NCI-H510A treated with DMSO at 0.1 percent for 48 hours (cell line): ENCODE data around the gene SNAPC2.

Experiments used
- DNase-seq: peaks from one replicate; lab custom pipeline; 2025; lab: John Stamatoyannopoulos, UW

The SNAPC2 gene, protein sequence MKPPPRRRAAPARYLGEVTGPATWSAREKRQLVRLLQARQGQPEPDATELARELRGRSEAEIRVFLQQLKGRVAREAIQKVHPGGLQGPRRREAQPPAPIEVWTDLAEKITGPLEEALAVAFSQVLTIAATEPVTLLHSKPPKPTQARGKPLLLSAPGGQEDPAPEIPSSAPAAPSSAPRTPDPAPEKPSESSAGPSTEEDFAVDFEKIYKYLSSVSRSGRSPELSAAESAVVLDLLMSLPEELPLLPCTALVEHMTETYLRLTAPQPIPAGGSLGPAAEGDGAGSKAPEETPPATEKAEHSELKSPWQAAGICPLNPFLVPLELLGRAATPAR

DNA sequence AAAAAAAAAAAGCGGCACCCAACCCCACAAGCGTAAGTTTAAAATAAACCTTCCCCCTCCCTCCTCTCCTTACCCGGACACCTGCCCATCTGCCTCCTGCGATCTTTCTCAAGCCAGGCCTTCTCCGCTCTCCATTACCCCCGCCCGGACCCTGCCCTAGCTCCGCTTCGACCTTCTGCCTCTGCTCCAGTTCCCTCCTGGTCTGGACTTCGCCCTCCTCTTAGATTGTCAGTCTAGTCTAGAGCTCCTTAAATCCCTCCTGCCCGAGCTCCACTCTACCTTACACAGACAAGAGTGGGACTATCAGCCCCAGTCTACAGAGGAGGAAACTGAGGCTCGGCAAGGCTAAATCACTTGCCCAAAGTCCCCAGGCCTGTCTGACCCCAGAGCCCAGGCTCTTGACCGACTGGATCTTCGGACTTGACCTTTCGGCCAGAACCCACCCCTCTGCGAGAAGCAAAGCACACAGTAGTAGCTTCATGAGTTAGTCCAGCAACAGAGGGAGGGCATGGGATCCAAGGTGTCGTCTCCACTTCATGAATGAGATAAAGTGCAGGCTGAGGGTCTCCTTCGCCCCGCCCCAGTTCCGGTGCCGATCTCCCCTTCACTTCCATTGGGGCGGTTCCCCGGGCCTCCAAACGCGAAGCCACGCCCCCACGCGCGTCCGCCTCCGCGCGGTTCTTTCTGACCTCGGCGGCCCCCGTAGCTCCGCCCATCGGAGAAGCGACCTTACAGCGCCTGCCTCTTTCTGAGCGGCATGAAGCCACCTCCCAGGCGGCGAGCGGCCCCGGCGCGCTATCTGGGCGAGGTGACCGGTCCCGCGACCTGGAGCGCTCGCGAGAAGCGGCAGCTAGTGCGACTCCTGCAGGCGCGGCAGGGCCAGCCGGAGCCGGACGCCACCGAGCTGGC lies at the start of gene SNAPC2:
Gene SNAPC2, plus strand, starts transcription at position 729 of the 909 bp plus-strand sequence. Its CDS starts 29 bp downstream, at position 758.
- DNase-seq, result peak; percentile 86

DNA sequence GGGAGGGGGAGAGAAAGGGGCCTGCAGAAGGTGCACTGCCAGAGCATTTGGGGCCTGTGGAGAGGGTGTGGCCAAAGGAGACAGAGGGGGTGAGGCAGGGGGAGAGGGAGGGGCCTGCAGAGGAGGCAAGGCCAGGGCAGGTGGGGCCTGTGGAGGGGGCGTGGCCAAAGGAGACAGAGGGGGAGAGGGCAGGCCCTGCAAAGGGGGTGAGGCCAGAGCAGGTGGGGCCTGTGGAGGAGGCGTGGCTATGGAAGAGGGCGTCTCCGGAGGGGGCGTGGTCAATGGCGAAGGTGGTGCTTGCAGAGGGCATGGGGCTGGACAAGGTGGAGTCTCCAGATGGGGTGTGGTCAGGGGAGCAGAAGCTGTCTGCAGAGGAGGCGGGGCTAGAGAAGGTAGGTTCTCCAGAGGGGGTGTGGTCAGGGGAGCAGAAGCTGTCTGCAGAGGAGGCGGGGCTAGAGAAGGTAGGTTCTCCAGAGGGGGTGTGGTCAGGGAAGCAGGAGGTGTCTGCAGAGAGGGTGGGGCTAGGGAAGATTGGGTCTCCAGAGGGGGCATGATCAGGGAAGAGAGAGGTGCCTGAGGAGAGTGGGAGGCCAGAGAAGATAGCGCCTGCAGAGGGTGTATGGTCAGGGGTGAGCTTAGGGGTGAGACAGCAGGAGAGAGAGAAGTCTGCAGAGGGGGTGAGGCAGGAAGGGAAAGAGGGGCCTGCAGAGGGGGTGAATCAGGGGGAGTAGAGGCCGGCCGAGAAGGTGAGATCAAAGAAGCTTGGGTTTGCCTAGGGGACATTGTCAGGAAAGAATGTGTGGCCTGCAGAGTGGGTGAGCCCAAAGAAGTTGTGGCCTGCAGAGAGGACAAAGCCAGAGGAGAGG lies 49.3 kb upstream of the SNAPC2 start:
- no peak for DNase-seq

DNA sequence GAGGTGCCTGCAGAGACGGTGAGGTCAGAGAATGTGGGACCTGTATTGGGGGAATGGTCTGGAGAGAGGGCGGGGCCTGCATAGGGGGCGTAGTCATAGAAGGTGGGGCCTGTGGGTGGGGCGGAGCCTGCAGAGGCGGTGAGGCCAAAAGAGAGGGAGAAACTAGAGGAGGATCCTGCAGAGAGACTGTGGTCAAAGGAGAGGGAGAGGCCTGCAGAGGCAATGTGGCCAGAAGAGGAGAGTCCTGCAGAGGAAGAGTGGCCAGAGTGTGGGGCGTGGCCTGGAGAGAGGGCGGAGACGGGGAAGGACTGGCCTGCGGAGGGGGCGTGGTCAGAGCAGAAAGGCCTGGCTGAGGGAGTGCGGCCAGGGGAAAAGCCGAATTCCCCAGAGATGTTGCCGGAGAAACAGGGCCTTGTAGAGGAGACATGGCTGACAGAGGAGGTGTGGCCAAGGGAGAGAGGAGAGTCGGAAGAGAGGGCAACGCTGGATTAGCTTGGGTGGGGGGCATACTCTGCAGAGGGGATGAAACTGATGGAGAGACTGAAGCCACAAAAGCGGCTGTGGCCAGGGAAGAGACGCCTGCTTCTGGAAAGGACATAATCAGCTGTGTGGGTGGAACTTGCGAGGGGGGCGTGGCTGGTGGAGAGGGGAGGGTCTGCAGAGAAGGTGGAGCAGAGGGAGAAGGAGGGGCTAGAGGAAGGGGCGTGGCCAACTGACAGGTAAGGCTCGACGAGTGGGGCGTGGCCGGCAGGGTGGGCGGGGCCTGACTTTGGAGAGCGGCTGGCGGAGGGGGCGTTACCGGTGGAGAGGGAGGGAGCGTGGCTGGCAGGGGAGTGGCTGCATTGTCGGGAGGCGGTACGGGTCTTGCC lies 48.5 kb upstream of the SNAPC2 start:
- DNase-seq, result no peak

DNA sequence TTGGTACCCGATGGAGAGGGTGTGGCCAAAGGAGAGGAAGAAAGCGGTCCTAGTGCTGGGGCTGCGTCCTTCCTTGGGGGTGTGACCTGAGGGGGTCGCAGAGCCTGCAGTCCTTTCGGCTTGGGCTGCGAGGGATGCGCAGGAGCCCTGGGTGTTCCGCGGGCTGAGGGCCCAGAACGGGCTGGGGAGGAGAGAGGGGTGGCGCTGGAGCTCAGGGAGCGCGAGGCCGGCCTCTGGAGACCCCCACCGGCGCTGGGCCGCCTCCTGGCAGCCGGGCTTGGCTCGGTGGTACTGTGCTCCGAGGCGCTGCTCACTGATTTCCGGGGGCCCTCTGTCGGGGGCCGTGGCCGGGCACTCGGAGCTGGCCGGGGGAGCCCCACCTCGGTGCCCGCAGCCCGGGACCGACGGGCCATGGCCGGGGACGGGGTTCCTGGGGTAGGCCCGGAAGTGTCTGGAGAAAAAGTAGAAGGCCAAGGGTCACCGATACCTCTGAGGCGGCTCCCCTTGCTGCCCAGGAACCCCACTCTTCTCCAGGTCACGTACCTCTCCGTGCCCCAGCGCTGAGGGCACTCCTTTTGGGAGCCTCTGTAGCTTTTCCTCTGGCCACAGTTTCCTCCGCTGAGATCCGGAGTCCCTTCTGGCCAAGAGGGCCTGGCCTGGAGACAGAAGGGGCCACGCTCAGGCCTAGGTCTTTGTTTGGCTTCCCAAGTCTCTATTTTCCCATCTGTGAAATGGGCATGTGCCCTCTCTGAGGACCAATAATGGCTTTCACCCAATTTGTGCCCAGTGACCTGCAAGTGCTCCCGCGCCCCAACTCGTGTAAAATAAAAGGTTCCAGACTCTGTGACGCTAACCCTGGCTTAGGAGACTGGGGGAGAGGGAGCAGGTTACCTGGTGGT lies 47.6 kb upstream of the SNAPC2 start:
- no peak for DNase-seq

DNA sequence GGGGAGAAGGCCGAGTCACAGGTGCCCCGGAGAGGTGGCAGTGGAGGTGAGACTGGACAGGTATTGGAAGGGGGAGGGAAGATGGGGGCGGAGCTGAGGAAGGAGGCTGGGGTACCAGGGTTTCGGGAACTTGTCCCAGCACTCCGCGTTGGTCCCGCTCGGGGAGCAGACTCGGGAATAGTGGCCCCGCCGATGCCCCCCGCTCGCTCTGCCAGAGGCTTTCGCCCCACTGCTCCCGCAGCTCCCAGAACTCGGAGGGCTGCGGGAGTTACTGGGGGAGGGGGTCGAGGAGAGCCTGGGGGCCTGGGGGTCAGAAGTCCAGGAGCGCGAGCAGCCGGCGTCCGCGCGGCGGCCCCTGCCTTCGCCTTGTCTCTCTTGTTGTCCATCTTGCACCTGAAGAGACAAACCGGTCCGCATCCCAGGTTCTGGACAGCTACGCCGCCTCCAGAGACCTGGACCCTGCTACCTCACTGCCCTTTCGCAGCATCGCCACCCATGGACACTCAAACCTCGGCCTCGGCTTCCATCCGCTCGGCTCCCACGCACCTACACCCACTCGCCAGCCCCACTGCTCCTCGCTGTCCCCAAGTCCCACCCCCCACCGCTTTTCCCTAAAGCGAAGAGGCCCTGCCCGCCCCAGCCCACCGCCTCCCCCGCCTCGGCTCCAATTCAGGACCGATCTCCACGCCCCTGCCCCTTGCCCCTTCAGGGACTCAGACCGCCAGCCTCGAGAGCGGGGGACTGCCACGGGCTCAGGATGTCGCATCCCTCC lies 46.6 kb upstream of the SNAPC2 start:
- DNase-seq, result no peak

DNA sequence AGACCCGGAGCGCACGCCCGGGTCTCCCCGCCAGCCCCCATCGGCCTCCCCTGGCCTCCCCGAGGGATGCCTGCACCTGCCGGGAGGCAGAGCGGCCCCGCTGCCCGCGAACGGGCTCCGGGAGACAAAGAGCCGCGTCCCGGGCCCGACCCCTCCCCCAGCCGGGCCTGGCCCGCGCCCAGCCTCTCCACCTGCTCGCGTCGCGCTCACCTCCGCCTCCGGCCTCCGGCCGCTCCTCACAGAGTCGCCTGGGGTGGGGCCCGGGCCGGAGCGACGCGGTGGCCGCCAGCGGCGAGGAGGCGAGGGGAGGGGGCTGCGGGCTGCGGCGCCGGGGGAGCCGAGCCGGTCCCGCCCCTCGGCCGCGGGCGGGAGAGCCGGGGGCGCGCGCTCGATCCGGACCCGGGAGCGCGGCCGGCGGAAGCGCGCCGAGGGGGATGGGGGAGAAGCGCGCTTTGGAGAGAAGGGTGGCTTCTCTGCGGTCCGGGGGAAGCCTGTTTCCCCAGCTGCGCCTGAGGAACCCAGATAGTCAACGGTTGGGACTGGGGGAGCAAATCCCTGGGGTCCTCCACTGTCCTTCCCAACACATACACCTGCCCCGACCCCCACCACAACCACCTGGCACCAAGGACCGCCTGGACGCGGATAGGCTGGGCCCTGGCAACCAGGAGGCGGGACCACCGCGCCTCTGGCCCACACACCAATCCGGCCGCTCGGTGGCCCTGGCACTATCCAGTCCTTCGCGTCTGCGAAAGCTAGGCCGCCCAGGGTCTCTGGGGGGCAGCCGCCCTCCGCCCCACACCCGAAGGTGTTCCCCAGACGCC lies 45.9 kb upstream of the SNAPC2 start, which contains the start of gene PRR36:
Gene PRR36, minus strand, starts transcription at position 315 of the 821 bp plus-strand sequence. CDS start 701 bp downstream, outside the sequence.
- DNase-seq, result peak; percentile 90

DNA sequence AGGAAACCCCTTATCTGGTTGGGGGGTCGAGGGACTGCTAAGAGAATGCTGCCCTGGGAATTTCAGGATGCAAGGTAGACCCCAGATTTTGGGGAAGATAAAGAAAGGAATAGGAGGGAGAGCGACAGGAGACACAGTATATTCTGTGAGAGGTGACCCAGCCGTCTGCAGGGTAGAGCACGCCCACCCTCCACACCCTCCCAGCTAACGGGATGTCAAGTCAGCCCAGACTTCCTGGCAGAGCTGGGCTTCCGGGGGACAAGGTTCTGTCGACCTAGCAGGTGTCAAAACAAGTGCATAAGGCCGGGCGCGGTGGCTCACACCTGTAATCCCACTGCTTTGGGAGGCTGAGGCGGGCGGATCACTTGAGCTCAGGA lies 45.3 kb upstream of the SNAPC2 start:
- no peak for DNase-seq

DNA sequence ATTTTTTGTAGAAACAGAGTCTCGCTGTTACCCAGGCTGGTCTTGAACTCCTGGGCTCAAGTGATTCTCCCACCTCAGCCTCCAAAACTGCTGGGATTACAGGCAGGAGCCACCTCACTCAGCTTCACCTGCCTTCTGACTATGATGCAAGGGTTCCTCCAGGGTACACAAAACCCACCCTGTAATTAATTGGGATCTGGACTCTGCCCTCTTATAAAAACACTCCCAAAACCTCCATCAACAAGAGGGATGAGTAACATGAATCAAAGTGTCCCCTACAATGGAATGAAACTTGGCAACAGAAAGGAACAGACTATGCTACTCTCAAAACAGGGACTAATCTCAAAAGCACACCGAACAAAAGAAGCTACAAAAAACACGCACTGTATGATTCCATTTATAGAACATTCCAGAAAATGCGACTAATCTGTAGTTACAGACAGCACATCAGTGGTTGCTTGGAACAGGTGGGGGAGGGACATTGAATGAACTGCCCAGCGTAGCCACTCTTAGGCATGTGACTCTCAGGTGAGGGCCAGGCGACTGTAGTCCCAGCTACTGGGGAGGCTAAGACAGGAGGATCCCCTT lies 42.8 kb upstream of the SNAPC2 start:
- DNase-seq, result no peak

DNA sequence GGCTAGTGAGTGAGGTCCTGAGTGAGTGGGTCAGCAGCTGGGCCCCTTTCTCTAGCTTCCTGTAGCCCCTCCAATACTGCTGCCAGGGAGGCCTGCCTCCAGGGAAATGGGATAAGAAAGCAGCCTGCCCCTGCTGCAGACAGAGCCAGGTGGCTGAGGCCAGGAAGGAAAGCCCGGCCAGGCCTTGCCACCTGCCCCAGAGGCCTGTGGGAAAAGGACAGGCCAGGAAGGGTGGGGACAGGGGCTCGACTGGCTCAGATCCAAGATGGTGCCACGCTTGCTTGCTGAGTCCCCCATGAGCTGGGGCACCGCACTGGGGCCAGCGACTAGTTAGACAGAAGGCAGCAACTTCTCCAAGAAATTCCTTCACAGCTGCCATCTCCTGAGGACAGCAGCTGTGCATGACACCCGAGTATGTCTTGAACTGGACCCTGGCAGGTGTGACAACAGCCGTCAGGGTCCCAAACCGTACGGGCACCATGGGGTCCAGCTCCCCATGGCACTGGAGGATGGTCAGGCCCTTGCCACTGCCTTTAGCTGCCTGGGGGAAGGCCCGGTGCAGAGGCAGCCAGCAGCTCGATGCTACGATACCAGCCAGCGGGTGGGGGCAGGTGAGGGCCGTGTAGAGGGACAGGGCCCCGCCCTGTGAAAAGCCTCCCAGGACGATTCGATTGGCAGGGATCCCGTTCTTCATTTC lies 40.9 kb upstream of the SNAPC2 start:
- no peak for DNase-seq

DNA sequence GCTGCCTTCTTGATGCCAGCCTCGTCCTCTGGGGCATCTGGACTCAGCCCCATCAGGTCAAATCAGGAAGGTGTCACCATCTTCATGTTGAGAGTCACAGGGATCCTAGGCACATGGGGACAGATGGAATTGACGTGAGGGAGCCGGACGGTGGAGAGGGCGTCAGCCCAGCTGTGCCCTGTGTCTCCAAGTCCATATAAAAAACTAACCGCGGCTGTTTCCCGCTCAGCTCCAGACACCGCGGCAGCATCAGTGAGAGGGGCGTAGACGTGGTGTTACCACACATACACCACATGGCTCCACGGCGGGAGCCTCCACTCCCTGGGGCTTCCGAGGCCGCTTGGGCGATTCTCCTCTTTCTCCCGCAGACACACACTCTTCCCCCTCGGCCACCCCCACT lies 40.3 kb upstream of the SNAPC2 start:
- no peak for DNase-seq

DNA sequence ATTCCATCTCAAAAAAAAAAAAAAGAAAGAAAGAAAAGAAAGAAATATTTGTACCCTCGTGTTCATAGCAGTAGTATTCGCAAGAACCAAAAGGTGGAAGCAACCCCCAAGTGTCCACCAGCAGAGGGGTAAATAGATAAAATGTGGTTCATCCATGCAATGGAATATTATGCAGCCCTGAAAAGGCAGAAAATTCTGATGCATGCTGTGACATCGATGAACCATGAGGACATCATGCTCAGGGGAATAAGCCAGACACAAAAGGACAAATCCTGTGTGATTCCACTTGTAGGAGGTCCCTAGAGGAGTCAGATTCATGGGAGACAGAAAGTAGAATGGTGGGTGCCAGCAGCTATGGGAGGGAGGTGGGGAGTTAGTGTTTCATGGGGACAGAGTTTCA lies 38.2 kb upstream of the SNAPC2 start:
- no peak for DNase-seq

DNA sequence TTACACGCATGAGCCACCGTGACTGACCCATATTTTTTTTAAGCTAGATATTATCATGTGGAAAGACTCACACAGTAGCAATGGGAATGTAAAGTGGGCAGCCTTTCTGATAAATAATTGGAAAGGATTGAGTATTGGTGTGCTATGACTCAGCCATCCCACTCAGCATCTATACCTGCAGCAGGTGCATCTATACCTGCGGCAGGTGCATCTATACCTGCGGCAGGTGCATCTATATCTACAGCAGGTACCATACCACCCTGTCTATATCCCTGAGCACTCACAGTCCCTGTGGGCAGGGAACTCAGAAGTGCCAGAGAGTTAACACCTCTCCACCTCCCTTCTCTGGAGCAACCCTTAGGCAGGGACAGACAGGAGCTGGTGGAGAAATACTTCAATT lies 37.0 kb upstream of the SNAPC2 start:
- DNase-seq, result peak; percentile 49

DNA sequence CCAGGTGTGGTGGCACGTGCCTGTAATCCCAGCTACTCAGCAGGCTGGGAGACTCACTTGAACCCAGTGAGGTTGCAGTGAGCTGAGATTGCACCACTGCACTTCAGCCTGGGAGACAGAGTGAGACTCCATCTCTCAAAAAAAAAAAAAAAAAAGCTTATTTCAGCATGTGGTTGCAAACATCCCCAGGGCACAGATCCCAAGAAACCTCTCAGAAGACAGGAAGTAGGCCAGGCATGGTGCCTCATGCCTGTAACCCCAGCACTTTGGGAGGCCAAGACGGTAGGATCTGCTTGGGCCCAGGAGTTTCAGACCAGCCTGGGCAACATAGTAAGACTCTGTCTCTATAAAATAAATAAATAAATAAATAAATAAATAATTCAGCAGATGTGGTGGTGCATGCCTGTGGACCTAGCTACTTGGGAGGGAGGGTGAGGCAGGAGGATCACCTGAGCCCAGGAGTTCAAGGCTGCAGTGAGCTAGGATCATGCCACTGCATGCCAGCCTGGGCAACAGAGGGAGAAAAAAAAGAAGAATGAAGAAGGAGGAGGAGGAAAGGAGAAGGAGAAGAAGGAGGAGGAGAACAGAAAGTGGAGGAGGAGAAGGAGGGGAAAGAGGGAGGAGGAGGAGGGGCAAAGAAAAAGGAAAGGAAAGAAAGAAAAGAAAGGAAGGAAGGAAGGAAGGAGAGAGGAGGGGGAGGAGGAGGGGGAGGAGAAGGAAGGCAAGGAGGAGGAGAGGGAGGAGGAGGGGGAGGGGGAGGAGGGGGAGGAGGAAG lies 36.2 kb upstream of the SNAPC2 start:
- no peak for DNase-seq

DNA sequence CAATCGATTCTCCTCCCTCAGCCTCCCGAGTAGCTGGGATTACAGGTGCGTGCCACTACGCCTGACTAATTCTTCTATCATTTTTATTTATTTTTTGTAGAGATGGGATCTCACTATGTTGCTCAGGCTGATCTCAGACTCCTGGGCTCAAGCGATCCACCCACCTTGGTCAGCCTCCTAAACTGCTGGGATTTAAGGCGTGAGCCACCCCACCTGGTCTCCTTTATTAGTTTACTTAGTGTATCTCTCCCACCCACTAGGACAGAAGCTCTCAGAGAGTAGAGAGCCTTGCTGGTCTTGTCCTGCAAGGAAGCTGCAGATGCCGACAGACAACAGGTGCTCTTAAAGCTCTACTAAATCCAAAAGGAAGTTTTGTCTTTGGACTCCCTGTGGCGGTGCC lies 34.3 kb upstream of the SNAPC2 start:
- DNase-seq, result no peak

DNA sequence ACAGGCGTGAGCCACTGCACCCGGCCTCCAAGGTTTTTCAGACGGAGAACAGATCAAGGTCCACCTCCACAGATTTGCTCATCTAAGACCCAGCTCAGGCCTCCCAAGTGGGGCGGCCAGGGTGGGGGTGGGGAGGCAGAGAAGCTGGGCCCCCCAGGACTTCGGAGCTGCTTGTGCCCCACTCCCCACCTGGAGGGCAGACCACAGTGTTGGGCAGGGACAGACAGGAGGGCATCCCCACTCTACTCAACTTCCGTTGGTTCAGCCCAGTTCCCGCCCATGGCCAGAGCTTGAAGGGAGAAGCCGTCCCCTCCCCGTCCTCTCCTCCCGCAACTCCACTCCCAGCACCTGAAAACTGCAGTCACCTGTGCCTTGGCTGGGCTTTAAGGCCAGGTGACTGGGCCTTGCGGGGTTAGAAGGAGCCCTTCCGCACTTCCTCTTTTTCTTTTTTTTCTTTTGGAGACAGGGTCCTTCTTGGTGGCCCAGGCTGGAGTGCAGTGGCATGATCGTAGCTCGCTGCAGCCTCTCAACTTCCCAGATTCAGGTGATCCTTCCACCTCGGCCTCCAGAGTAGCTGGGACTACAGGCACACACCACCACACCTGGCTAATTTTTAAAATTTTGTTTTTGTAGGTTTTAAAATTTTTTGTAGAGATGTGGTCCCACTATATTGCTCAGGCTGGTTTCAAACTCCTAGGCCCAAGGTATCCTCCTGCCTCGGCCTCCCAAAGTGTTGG lies 32.6 kb upstream of the SNAPC2 start:
- DNase-seq, result no peak
